Body of pancreas (tissue), 4 donors: Measurements from ENCODE around the gene TPCN2.

Experiments used
- CTCF ChIP-seq, 7 experiments: fragments of 450-650 bp in 4 of 7; fragments of 200-600 bp in 3 of 7; sonication (generic) in 3 of 7; IDR thresholded peaks; one replicate each; pipeline ENCODE4 v1.5.1; 2016 to 2019; ENCODE audit warnings: antibody characterized with exemption in 7 of 7
- POLR2A ChIP-seq, 3 donors: fragments of 450-650 bp; IDR thresholded peaks; one replicate each; pipeline ENCODE4 v1.6.1; 2016; ENCODE audit warnings: antibody characterized with exemption in 3 of 3, mild to moderate bottlenecking in 2 of 3

- no peak for TF ChIP-seq CTCF (IDR thresholded peaks at IDR 0.05)
- no peak for TF ChIP-seq POLR2A (IDR thresholded peaks at IDR 0.05)
Observed at GRCh38 chr11:69134957-69135356, 86.2 kb downstream of the TPCN2 start.
